Activated T-cell treated with anti-CD3 and anti-CD28 coated beads for 48 hours (primary cell): ENCODE results near the gene UROS.

Experiments used
- DNase-seq: peaks from one replicate; pipeline ENCODE4 v3.0.0-alpha.2; 2020; ENCODE audit warnings: low read depth

UROS gene

DNA sequence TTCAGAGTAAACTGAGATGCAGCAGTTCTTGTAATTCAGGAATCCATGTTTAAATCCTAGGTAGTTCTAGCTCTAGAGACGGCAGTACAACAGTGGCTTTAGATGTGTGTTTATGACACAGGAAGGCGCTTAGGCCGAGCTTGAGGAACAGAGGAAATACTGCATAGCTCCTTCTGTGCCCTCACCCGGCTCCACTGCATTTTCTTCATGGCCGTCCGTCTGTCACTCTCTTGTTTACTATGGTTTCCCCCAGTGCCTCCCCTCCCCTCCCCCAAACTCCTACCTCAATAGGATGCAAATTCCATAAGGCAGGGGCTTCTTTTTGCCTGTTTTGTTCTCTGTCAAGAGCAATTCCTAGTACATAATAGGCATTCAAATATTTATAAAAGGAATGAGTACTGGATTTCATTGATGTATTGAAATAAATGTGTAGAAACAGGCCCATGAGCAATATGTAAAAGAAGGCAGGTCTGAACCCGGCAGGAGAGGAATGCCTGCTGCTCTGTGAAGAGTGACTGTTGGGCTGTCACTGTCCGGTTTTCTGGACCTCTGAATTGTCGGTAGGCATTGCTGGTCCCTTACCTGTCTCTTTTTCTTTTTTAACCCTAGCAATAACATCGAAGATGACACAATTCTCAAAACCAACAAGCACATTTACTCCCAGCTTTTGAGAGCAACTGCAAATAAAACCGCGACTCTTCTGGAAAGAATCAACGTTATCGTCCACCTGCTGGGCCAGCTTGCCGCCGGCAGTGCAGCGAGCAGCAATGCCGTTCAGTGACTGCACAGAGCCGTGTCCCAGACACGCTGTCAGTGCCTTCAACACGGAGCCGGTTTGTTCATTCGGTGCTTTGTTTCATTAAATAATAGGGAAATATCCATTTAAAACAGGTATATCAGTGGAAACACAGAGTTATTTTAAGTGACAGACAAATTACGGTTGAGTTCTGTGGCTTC is 60.1 kb downstream of the UROS start:
- DNase-seq = no peak

- no peak for DNase-seq
These were observed 61.1 kb downstream of the UROS start for GRCh38 chr10:125761961-125762360.

DNA sequence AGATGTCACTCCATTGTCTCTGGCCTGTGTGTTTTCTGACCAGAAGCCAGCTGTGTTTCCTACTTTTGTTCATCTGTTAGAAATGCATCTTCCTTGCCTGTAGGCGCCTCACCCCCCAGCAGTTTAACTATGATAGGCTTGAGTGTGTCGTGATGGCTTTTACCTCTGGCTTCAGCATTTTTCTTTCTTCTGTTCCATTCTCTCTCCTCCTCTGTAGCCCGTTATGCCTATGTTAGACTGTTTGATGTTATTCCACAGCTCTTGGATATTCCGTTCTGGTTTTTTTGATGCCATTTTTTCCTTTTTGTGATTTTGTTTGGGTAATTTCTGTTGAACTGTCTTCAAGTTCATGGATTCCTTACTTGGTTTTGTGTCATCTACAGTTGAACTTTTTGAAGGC is 65.3 kb downstream of the UROS start:
- no peak for DNase-seq

GRCh38 chr10:125756853-125757487 is 66.1 kb downstream of the UROS start:
- DNase-seq = no peak

GRCh38 chr10:125756196-125756595 is 66.9 kb downstream of the UROS start:
- DNase-seq = no peak

GRCh38 chr10:125747417-125747816 is 75.6 kb downstream of the UROS start:
- DNase-seq = no peak

DNA sequence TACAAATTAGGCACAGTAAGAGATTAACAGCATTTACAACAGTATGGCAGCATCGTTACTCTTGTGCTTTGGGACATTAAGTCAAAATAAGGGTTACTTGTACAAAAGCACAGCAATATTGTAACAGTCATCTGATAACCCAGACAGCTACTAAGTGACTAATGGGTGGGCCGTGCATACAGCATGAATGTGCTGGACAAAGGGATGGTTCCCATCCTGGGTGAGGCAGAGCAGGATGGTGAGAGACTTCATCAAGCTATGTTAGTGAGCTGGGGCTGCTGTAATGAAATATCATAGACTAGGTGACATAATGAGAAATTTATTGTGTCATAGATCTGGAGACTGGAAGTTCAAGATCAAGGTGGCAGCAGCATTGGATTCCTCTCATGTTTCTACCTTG is 78.1 kb downstream of the UROS start:
- DNase-seq = no peak

GRCh38 chr10:125742465-125742864 is 80.6 kb downstream of the UROS start:
- no peak for DNase-seq

- DNase-seq = no peak
These were observed 82.9 kb downstream of the UROS start for GRCh38 chr10:125739994-125740679.
